Fibroblast of the conjunctiva (primary cell): ENCODE results near the gene TRIM46.
"Not testable (repeated sequence)": the region's sequence is repeated elsewhere in the genome, so short reads cannot be mapped to it uniquely, and the experiment has no call there.

Experiments used
- DNase-seq: peaks from one replicate; pipeline ENCODE4 v3.0.0-alpha.2; 2010; ENCODE audit warnings: low read depth

Gene TRIM46

GRCh38 chr1:155232001-155232978, 58.6 kb downstream of the TRIM46 start:
- not testable (repeated sequence) for DNase-seq

- not testable (repeated sequence) for DNase-seq
These were observed 59.9 kb downstream of the TRIM46 start for GRCh38 chr1:155233502-155233901.
